GM18499 (cell line): Measurements from ENCODE around the gene INHA.

Experiments used
- ATAC-seq: cut with Tn5 transposase; IDR thresholded peaks from one replicate; pipeline ENCODE4 v1.9.1; 2021; ENCODE audit warnings: moderate number of reproducible peaks; ENCODE audit not compliant: insufficient read depth, unreplicated experiment

INHA gene

GRCh38 chr2:219557320-219557719, 14.8 kb upstream of the INHA start:
- ATAC-seq: no peak

GRCh38 chr2:219557791-219558785, 14.0 kb upstream of the INHA start:
- ATAC-seq: no peak

GRCh38 chr2:219559156-219559915, 12.8 kb upstream of the INHA start:
- no peak for ATAC-seq

- no peak for ATAC-seq
These were observed 11.8 kb upstream of the INHA start for GRCh38 chr2:219560037-219560892.

GRCh38 chr2:219560893-219561178, 11.3 kb upstream of the INHA start:
- no peak for ATAC-seq

GRCh38 chr2:219561179-219562048, 10.7 kb upstream of the INHA start:
- ATAC-seq: no peak

GRCh38 chr2:219562049-219563020, 9.8 kb upstream of the INHA start:
- ATAC-seq: no peak

- ATAC-seq: no peak
These were observed 8.7 kb upstream of the INHA start for GRCh38 chr2:219563271-219563928.

GRCh38 chr2:219565130-219566080, 6.7 kb upstream of the INHA start:
- ATAC-seq: no peak

- ATAC-seq: no peak
These were observed 5.5 kb upstream of the INHA start for GRCh38 chr2:219566640-219567039.

GRCh38 chr2:219567131-219567530, 5.0 kb upstream of the INHA start:
- ATAC-seq: no peak

GRCh38 chr2:219567791-219568361, 4.2 kb upstream of the INHA start:
- ATAC-seq: no peak

GRCh38 chr2:219569041-219569440, 3.1 kb upstream of the INHA start:
- no peak for ATAC-seq

- no peak for ATAC-seq
These were observed 2.5 kb upstream of the INHA start for GRCh38 chr2:219569635-219570034.

GRCh38 chr2:219570194-219570923, 1.8 kb upstream of the INHA start:
- no peak for ATAC-seq

GRCh38 chr2:219570924-219571310, 1.2 kb upstream of the INHA start:
- ATAC-seq: no peak
